Esophagus muscularis mucosa (tissue), 4 donors: ENCODE results near the gene SLC39A11.

Source experiments
- EP300 ChIP-seq: sonication (generic); formaldehyde crosslinking; IDR thresholded peaks from one replicate; pipeline ENCODE4 v1.6.1; 2017; ENCODE audit warnings: antibody characterized with exemption
- POLR2A ChIP-seq: fragments of 450-650 bp; IDR thresholded peaks from one replicate; pipeline ENCODE4 v1.6.1; 2017; ENCODE audit warnings: antibody characterized with exemption, moderate library complexity, mild to moderate bottlenecking, low read depth
- POLR2AphosphoS5 ChIP-seq, 2 donors: sonication (generic); formaldehyde crosslinking; IDR thresholded peaks; one replicate each; pipeline ENCODE4 v1.6.1; 2017; ENCODE audit warnings: antibody characterized with exemption in 2 of 2
- TF ChIP-seq, protein P1 (sequence below), 3 experiments: fragments of 200-600 bp in 2 of 3; fragments of 450-650 bp in 1 of 3; sonication (generic) in 2 of 3; IDR thresholded peaks; one replicate each; pipeline ENCODE4 v1.5.1; 2017 to 2019; ENCODE audit warnings: antibody characterized with exemption in 3 of 3, mild to moderate bottlenecking in 2 of 3, moderate library complexity in 1 of 3

DNA sequence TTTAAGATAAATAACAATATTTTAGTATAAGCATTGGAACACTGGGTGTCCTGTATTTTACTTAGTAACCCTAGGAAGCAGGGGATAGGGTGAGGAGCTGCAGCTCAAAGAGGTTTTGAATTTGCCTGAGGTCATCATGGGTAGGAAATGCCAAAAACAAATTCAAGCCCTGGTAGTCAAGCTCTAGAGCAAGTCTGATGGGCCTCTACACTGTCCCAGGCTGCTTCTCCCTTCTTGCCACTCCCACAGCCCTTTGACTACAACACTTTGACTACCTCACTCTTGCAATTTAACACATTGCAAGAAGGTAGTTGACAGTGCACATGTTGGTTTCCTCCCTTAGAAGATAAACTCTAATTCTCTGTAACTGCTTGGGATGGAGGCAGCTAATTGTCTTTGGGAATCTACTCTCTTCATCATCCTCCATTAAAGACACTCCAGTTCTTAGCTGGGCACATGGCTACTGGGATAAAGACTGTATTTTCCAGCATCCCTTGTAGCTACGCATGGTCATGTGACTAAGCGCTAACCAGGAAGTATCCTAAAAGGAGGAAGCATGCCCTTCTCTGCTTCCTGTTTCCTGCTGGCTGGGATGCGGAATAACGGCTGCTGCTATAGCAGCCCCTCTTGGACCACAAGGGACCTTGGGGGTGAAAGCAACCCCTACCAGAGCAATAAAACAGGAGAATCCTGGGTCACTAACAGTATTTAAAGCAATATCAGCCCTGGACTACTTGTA lies 41.6 kb upstream of the SLC39A11 start:
- TF ChIP-seq POLR2A, result no peak
- TF ChIP-seq, protein P1, sequence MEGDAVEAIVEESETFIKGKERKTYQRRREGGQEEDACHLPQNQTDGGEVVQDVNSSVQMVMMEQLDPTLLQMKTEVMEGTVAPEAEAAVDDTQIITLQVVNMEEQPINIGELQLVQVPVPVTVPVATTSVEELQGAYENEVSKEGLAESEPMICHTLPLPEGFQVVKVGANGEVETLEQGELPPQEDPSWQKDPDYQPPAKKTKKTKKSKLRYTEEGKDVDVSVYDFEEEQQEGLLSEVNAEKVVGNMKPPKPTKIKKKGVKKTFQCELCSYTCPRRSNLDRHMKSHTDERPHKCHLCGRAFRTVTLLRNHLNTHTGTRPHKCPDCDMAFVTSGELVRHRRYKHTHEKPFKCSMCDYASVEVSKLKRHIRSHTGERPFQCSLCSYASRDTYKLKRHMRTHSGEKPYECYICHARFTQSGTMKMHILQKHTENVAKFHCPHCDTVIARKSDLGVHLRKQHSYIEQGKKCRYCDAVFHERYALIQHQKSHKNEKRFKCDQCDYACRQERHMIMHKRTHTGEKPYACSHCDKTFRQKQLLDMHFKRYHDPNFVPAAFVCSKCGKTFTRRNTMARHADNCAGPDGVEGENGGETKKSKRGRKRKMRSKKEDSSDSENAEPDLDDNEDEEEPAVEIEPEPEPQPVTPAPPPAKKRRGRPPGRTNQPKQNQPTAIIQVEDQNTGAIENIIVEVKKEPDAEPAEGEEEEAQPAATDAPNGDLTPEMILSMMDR (IDR thresholded peaks at IDR 0.05), result no peak
- no peak for TF ChIP-seq EP300
- no peak for TF ChIP-seq POLR2AphosphoS5 (IDR thresholded peaks at IDR 0.05)
